Smooth muscle cell of the coronary artery (primary cell): ENCODE data around the gene CRYBA1. TPM values are rescaled to one million over a fixed set of nuclear protein-coding genes. Genes with fewer than 3 reads are reported as not detected.

Source experiments
- total RNA-seq: library from RNA; depleted of rRNA; stranded (reverse); fragments of >200 nt; gene quantifications from 2 replicates; pipeline ENCODE4 v1.2.3, GENCODE V29; 2014; ENCODE audit warnings: low replicate concordance

CRYBA1 gene, protein sequence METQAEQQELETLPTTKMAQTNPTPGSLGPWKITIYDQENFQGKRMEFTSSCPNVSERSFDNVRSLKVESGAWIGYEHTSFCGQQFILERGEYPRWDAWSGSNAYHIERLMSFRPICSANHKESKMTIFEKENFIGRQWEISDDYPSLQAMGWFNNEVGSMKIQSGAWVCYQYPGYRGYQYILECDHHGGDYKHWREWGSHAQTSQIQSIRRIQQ
- 0.70 TPM in 1 of 2 replicates, not detected in the other for total RNA-seq

DNA sequence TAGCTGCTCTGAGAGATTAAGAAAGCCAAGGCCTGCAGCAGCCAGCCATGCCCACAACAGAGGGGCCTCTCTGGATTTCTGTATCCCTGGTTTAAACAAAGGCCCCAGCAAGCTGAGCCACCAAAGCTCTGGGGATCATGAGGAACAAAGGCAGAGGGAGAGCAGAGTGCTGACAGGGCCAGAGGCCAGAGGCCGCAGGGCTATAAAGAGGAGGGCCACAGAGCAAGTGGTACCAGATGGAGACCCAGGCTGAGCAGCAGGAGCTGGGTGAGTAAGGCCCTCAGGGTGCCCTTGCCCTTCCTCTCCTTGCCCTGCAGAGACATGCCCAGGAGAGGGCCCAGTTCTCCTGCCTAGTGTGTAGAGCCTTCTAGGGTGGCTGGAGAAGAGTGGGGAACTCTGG is at the start of gene CRYBA1:
Gene CRYBA1 (plus strand): TSS at position 232 of the 400 bp plus-strand sequence. CDS start 5 bp downstream, at position 237.

DNA sequence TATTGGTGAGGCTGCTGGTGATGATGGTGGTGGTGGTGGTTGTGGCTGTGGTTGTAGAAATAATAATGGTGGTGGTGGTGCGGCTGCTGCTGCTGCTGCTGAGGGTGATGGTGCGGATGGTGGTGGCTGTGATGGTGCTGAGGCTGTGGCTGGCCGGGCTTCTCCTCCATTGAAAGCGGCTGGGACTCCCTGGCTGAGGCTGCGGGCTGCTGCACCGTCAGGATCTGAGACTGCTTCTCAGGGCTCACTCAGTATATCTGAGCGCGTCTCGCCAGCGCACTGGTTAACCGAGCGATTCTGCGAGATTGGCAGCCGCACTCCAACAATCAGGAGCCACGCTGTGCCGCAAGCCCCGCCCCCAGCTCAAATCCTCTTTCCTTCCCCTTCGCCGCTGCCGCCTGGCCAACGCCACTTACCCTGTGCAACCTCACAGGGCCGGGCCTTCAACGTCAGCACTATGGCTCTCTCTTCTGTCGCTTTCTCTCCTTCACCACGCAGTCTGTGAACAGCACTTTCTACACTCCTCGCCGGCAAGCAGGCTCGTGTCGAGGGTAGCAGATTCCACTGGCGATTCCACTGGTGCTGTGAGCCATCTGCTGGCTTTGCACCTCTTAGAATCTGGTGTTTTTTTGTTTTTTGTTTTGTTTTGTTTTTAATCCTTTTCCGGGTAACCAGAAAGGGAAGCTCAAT is 47.4 kb downstream of the CRYBA1 start, which contains the start of gene NUFIP2:
Gene NUFIP2 (minus strand): TSS at position 259 of the 690 bp plus-strand sequence. CDS start 89 bp downstream, at position 170.

Other genes with a start within 250 kb of the CRYBA1 start
- gene SEZ6, start 240.8 kb upstream of the CRYBA1 start, total RNA-seq = not detected in 2 replicates
- gene PIPOX, start 203.7 kb upstream of the CRYBA1 start, total RNA-seq = 1.4 and 1.9 TPM in 2 replicates
- gene MYO18A, start 66.5 kb upstream of the CRYBA1 start, total RNA-seq = 33.8 and 97.8 TPM in 2 replicates
- 23.8 and 41.4 TPM in 2 replicates for gene NUFIP2, start 47.3 kb downstream of the CRYBA1 start, total RNA-seq
- 36.2 and 37.6 TPM in 2 replicates for gene TAOK1, start 143.5 kb downstream of the CRYBA1 start, total RNA-seq